Hepatocyte (in vitro differentiated cells): Measurements from ENCODE around the gene SETBP1.

Experiments
- EZH2 ChIP-seq: fragments of 200-600 bp; sonication (generic); IDR thresholded peaks from 2 replicates; pipeline ENCODE4 v1.6.1; 2016; ENCODE audit warnings: antibody characterized with exemption, mild to moderate bottlenecking, borderline replicate concordance
- EZH2phosphoT487 ChIP-seq: fragments of 200-600 bp; sonication (generic); IDR thresholded peaks from one replicate; pipeline ENCODE4 v1.6.1; 2018; ENCODE audit warnings: antibody characterized with exemption, mild to moderate bottlenecking, low read depth, moderate library complexity; ENCODE audit not compliant: unreplicated experiment, severe bottlenecking
- TF ChIP-seq, protein P1 (sequence below): fragments of 200-600 bp; sonication (generic); IDR thresholded peaks from 2 replicates; pipeline ENCODE4 v1.5.1; 2016; ENCODE audit warnings: antibody characterized with exemption, mild to moderate bottlenecking; ENCODE audit not compliant: poor library complexity

DNA sequence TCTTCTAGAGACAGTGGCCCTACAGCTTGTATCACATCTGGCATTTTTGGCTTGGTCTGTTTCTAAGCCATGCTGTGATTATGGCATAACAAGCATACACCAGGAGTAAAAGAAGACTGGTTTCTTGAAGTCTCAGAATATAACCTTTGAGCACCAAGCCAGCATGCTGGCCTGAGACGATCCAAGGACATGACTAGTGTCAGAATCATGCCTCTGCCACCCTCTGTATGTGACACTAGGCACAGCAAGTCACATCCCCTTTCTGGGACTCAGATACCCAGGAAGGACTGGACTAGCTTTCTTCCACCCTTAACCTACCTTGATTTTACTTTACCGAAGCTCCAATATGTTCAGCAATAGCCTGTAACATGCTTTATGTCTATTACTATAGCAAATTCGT, 345.5 kb downstream of the SETBP1 start:
- TF ChIP-seq, protein P1, sequence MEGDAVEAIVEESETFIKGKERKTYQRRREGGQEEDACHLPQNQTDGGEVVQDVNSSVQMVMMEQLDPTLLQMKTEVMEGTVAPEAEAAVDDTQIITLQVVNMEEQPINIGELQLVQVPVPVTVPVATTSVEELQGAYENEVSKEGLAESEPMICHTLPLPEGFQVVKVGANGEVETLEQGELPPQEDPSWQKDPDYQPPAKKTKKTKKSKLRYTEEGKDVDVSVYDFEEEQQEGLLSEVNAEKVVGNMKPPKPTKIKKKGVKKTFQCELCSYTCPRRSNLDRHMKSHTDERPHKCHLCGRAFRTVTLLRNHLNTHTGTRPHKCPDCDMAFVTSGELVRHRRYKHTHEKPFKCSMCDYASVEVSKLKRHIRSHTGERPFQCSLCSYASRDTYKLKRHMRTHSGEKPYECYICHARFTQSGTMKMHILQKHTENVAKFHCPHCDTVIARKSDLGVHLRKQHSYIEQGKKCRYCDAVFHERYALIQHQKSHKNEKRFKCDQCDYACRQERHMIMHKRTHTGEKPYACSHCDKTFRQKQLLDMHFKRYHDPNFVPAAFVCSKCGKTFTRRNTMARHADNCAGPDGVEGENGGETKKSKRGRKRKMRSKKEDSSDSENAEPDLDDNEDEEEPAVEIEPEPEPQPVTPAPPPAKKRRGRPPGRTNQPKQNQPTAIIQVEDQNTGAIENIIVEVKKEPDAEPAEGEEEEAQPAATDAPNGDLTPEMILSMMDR = no peak
- TF ChIP-seq EZH2 (no peak), EZH2phosphoT487 (no peak)
